HG03139 (cell line): ENCODE measurements around the gene SPRYD3.

Source experiments
- ATAC-seq: cut with Tn5 transposase; IDR thresholded peaks from one replicate; pipeline ENCODE4 v1.9.1; 2021; ENCODE audit not compliant: unreplicated experiment

Gene SPRYD3

GRCh38 chr12:53078425-53079225 is 565 bp downstream of the SPRYD3 start:
- ATAC-seq, result peak; percentile 7

- no peak for ATAC-seq
These were observed 2.2 kb downstream of the SPRYD3 start for GRCh38 chr12:53077030-53077429.

GRCh38 chr12:53076461-53076860 is 2.7 kb downstream of the SPRYD3 start:
- ATAC-seq, result no peak

- ATAC-seq, result no peak
These were observed 4.2 kb downstream of the SPRYD3 start for GRCh38 chr12:53074999-53075370.

GRCh38 chr12:53074283-53074998 is 4.7 kb downstream of the SPRYD3 start:
- ATAC-seq, result no peak

- no peak for ATAC-seq
These were observed 5.3 kb downstream of the SPRYD3 start for GRCh38 chr12:53073881-53074280.

GRCh38 chr12:53071591-53072551 is 7.3 kb downstream of the SPRYD3 start:
- no peak for ATAC-seq

- no peak for ATAC-seq
These were observed 8.2 kb downstream of the SPRYD3 start for GRCh38 chr12:53070877-53071492.

GRCh38 chr12:53069621-53070410 is 9.4 kb downstream of the SPRYD3 start:
- ATAC-seq, result no peak

GRCh38 chr12:53068811-53069585 is 10.2 kb downstream of the SPRYD3 start:
- no peak for ATAC-seq

GRCh38 chr12:53067993-53068770 is 11.0 kb downstream of the SPRYD3 start:
- no peak for ATAC-seq

GRCh38 chr12:53067074-53067992 is 11.9 kb downstream of the SPRYD3 start:
- no peak for ATAC-seq

GRCh38 chr12:53065975-53066931 is 12.9 kb downstream of the SPRYD3 start:
- ATAC-seq, result no peak

GRCh38 chr12:53065470-53065869 is 13.7 kb downstream of the SPRYD3 start:
- no peak for ATAC-seq

- no peak for ATAC-seq
These were observed 14.4 kb downstream of the SPRYD3 start for GRCh38 chr12:53064613-53065436.
